ENCODE measurements around the gene GTF2H2.
"Not testable (repeated sequence)": the region's sequence is repeated elsewhere in the genome, so short reads cannot be mapped to it uniquely, and the experiment has no call there.

Gene GTF2H2

GRCh38 chr5:71067262-71067928, at the start of gene GTF2H2:
Gene GTF2H2 (minus strand): TSS chr5:71067676. CDS start chr5:71062763, 4,913 bp downstream.
- DNase-seq, result not testable (repeated sequence)

DNA sequence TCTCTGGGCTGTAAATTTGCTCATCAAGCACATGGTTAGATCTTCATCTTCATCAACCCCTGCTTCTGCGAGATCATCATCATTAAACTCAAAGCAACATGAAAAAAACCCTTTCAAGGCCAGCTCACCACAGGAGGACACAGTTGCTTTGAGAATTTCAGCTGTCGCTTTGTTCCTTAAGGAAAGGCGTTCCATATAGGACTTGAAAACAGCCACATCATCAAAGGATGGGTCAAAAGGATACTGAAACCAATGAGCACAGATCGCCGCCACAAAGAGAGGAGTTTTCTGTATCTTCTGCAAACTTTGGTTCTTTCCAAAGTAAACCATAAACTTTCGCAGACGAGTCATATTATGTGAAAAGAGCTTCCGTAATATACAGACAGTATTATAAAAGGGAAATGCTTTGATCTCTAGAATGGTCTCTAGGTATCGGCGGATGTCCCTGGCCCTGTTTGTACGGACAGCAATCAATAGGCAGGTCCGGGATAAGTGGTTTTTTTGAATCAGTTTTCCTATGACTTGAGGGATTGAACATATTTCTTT, 42.3 kb upstream of the GTF2H2 start:
- not testable (repeated sequence) for DNase-seq

- DNase-seq, result not testable (repeated sequence)
Measured at GRCh38 chr5:71099996-71100395, 32.5 kb upstream of the GTF2H2 start.

DNA sequence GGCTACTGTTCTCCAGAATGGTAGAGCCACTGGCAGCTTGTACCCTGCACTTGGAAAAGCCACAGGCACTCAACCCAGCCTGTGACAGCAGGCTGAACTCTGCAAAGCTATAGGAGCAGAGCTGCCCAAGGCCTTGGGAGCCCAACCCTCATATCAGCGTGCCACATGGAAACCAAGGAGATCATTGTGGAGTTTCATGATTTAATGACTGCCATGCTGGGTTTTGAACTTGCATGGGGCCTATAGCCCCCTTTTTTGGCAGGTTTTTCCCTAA, 30.4 kb upstream of the GTF2H2 start:
- DNase-seq, result not testable (repeated sequence)

DNA sequence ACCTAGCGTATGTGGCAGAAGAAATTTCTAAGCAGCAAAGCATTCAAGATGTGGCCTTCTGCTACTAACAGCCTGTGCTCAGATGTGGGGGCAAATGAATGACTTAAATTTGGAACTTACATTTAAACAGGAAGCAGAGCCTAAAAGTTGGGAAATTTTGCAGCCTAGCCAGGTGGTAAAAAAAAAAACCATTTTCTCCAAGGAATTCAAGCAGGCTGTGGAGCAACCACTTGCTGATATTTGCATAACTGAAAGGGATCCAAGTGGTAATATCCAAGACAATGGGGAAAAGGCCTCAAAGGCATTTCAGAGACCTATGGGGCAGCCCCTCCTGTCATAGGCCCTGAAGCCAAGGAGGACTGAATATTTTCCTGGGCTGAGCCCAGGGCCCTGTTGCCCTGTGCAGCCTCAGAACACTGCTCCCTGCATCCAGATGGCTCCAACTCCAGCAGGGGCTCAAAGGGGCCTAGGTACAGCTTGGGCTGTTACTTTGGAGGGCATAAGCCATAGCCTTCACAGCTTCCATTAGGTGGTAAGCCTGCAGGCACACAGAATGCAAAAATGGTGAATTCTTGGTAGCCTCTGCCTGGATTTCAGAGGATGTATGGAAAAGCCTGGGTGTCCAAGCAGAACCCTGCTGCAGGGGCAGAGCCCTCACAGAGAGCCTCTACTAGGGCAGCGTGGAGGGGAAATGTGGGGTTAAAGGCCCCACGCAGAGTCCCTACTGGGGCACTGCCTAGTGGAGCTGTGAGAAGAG, 29.9 kb upstream of the GTF2H2 start:
- not testable (repeated sequence) for DNase-seq

DNA sequence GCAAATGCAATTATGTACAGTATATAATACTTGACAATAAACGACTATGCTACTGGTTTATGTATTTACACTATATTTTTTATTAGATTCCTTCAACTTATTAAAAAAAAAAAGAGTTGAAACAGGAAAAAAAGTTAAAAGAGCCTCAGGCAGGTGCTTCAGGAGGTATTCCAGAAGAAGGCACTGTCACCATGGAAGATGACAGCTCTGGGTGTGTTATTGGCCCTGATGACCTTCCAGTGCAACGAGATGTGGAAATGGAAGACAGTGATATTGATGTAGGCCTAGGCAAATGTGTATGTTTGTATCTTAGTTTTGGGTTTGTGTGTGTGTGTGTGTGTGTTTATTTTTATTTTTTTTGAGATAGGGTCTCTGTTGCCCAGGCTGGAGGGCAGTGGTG, 22.3 kb upstream of the GTF2H2 start:
- not testable (repeated sequence) for DNase-seq

DNA sequence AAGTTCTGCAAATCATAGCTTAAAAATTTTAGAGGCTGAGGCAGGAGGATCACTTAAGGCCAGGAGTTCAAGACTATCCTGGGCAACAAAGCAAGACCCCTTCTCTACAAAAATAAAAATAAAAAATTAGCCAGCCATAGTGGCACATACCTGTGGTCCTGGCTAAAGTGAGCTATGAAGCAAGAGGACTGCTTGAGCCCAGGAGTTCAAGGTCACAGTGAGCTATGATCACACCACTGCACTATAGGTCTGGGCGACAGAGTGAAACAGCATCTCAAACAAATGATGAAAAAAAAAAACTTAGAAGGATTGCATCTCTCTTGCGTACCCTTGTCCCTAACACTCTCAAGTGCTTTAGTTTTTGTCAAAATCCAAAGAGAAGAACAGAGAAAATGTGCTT, 21.3 kb upstream of the GTF2H2 start:
- DNase-seq, result not testable (repeated sequence)

DNA sequence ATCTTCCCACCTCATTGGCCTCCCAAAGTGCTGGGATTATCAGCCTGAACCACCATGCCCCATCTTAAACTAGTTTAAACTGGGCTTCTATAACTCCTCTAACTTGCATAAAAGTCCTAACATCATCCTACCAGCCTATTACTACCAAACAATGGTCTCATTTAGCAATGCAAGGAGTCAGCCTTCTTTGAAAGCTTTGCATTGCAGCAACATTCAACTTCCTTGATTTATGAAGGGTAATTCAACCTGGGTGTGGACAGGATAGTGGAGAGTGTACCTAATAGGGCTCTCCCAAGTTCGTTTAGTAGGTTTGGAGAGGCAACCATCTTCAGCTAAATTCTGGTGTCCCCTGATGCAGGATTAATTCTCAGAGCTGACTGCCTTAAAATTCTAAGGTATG, 18.7 kb upstream of the GTF2H2 start:
- DNase-seq, result not testable (repeated sequence)

- not testable (repeated sequence) for DNase-seq
Measured at GRCh38 chr5:71084280-71085063, 17.0 kb upstream of the GTF2H2 start.

DNA sequence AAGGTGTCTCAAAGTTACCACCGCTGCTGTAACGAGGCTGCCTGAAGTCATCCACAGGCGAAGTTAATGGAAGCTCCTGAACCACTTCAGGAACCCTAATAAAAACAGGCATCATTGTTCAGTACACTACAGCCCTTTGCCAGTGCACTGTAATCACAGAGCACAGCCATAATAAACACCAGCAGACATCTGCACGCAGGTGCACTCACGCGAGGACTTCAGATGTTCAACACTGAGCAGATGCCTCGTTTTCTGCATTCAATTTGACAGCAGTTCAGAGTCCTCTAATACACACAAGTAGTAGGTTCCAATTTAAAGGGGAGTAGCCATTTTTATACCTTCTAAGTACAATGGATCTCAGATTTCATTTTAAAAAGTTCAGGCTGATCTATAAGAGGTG, 15.4 kb upstream of the GTF2H2 start:
- DNase-seq, result not testable (repeated sequence)

- not testable (repeated sequence) for DNase-seq
Measured at GRCh38 chr5:71082340-71082739, 14.9 kb upstream of the GTF2H2 start.

DNA sequence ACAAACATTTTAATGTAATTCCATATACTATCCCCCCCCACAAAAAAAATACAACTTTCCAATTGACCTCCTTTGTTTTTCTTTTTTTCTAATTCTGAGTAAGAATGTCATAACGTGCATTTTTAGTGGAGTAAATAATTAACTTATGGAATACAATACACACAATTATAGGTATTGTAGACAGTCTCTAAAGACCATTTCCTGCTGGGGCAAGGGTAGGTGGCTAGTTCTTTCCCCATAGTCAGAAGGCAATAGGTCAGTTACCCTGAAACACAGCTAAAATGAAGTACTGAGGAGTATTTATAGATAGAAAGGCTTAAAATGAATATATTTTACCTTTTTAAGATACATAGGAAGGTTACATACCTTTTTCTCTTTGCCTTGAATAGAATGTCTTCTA, 6.2 kb downstream of the GTF2H2 start:
- DNase-seq, result not testable (repeated sequence)

DNA sequence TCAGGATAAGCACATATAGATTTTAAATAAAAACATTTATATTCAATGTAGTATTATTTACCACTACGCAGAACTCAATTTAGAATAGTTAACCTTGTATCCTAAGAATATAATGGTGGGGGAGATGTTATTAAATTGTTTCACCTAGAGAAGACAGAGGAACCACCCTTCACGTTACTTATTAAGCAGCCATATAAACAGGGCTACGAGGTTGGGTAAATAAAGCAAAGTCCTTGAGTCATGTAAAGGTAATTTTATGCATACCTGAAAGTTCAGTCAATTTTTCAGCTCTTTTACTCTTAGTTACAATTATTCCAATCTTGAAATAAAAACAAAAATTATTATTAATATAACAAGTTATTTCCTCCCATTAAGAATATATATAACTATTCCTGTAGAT, 8.1 kb downstream of the GTF2H2 start:
- not testable (repeated sequence) for DNase-seq

DNA sequence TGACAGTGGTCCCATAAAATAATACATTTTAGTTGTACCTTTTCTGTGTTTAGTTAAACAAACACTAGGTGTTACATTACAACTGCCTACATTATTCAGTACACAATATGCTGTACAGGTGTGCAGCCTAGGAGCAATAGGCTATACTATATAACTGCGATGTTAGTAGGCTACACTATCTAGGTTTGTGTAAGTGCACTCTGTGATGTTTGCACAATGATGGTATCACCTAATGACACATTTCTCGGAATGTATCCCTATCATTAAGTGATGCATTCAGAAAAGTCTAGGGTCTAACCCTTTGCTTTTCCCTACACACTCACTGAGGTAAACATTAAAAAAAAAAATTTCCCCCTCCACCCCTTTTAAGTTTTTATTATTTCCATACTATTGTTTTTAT, 22.7 kb downstream of the GTF2H2 start:
- DNase-seq, result not testable (repeated sequence)

DNA sequence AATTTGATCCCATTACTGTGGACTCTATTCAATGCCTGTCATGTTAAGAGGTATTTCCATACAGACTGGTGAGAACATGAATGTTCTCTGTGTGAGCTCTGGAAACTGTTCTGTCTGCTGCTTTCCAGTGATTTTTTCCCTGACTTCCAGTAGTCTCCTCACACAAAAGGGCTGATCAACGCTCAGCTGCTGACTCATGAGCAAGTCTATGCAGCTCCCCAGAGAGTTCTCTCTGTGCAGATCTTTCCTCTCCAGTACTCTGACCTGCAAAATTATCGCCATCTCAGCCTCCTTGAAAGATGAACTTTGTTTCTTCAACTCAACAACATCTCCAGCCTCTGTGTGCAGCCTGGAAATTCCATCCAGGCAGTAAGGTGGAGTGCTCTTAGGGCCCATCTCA, 23.3 kb downstream of the GTF2H2 start:
- DNase-seq, result not testable (repeated sequence)

DNA sequence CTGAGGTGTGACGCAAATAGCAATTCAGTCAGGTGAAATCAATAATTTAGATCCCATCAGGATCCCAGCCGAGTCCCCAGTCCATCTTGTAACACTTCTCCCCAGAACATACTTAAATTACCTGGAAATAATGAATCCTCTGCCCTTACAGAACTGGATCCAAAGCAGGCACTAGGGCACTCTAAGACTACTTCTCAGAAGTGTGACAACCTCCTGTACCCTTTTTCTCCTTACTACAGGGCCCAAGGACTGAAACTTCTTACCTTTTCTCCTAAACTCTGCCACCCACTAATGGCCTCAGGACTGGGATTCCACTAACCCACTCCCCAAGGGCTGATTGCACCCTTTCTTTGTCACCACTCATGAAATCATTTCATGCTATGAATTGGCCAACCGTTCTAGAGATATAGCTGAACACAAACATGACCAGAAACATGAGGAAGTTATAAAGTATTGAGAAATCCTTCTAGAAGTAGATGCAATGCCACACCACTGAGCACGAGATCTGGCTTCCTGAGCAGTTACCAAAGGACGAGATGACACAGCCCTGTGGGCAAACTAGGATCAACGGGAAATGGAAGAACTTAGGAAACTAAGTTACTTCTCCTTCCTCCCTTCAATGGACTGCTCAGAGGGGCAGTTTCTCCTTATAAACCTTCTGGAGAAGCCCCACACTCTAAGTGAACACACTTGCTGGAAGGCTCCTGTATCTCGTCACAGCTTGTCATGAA, 36.3 kb downstream of the GTF2H2 start:
- DNase-seq, result not testable (repeated sequence)

GRCh38 chr5:71025289-71025953, 42.1 kb downstream of the GTF2H2 start, which contains the start of gene NAIP:
Gene NAIP (minus strand): TSS chr5:71025339. CDS start chr5:71012915, 12,424 bp downstream.
- not testable (repeated sequence) for DNase-seq

DNA sequence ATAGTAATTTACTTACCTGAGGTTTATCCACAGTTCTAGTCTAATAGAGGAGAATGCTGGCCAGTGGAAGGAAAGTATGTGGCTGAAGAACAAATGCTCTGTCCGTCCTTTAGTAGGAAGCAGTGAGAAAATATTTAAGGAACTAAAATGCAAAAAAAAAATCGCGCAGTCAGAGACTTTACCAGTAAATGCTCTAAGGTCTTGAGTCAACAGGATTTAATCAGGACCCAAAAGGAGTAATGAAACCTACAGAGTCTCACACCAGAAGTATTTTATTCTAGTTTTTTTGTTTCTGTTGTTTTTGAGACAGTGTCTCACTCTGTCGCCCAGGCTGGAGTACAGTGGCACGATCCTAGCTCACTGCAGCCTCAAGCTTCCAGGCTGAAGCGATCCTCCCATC, 46.8 kb downstream of the GTF2H2 start:
- DNase-seq, result not testable (repeated sequence)

DNA sequence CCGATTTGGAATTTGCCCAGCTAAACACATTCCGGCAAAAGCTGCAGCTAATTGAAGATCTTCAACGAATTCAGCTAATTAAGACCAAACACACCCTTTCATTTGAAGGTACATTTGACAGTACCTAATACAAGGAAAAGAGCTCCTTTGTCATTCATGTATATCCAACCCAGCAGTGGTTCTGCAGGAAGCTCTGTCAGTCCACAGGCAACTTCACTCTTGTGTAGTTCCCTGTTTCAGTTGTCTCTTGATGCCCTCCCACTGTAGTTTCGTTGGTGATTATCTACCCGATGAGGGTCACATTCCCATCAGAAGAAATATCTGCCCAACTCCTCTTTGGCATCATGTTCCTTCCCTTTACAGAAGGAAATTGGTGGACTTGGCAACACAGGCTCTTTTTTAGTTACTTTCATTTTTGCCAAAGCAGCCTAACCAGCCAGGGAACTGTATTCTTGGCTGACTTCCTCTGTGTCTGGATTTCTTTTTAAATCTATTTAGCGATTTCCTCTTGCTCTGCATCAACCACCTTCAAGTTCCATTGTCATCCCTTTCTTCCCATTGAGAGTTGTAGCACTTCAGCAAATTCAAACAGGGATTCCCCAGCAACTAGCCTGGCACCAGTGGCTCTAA, 49.0 kb downstream of the GTF2H2 start:
- DNase-seq, result not testable (repeated sequence)

DNA sequence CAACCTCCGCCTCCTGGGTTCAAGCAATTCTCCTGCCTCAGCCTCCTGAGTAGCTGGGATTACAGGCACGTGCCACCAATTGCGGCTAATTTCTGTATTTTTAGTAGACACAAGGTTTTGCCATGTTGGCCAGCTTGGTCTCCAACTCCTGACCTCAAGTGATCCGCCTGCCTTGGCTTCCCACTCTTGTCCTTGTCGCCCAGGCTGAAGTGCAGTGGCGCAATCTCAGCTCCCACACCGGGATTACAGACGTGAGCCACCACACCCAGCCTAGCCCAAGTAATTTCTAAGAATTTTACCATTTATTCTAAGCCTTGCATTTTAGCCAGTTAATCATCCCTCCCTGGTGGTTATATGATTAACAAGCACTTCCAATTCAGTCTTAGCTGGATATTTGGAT, 53.3 kb downstream of the GTF2H2 start:
- DNase-seq, result no peak

DNA sequence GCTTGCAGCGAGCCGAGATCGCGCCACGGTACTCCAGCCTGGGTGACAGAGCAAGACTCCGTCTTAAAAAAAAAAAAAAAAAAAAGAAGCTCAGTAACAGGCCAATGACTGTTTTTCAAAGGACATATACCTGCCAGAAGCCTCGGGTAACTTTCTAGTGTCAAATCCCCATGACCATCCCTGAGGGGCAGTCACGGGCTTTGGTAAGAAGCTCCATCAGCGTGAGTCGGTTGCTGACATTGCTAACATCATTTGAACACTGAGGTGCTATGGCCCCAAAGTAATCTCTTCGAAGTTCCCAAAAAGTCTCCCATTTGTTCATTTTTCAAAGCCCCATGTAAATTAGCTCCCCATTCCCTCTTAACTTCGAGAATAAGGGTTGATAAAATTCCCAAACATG, 53.9 kb downstream of the GTF2H2 start:
- DNase-seq, result no peak

All from NCI-H748 treated with DMSO at 0.1 percent for 48 hours (cell line).